HepG2 (cell line): ENCODE measurements around the gene CACNG4. TPM values are rescaled to one million over a fixed set of nuclear protein-coding genes. Genes with fewer than 3 reads are reported as not detected.

ENCODE experiments used
- ATAC-seq: fragments of 200-7000 bp; cut with Tn5 transposase; 3 replicates; pipeline ENCODE4 v1.9.1; 2020; ENCODE audit warnings: mild to moderate bottlenecking, moderate library complexity
- BruUV-seq: library from RNA; stranded (reverse); fragments of 400-500 nt; replicated peaks from 2 replicates; lab custom pipeline; 2021; lab: Mats Ljungman, UMichigan
- CTCF ChIA-PET: fragments of 300-600 bp; formaldehyde crosslinking; extraction: SDS; loops from one replicate; lab custom pipeline; 2021; ENCODE audit warnings: low total read pairs, inconsistent platforms, low intra/inter-chr PET ratio; lab: Yijun Ruan, JAX
- POLR2A ChIA-PET: fragments of 350-600 bp; sonication (Branson Sonifier 250); formaldehyde crosslinking; loops from one replicate; lab custom pipeline; 2020; ENCODE audit warnings: antibody characterized with exemption, inconsistent platforms; lab: Yijun Ruan, JAX
- DNase-seq: peaks from one replicate; pipeline ENCODE4 v3.0.0-alpha.2; 2015; ENCODE audit warnings: low spot score
- FAIRE-seq: peaks from 3 replicates; lab custom pipeline; 2011; peaks lifted over from hg19 to GRCh38; lab: Jason Lieb, UNC
- H2AFZ ChIP-seq: one replicate; pipeline ENCODE4 v1.6.1; 2011; ENCODE audit warnings: low read length, inconsistent platforms
- H3K27ac ChIP-seq: fragments of 300-600 bp; 3 replicates; pipeline ENCODE4 v1.8.0; 2011; ENCODE audit warnings: mixed run types, mild to moderate bottlenecking, mixed read lengths, low read length, inconsistent platforms; ENCODE audit not compliant: insufficient read depth; ENCODE audit errors: extremely low read length
- H3K27me3 ChIP-seq, 2 experiments: fragments of 200-600 bp in 1 of 2; 2 replicates in 1 of 2; 3 replicates in 1 of 2; pipeline versions ENCODE4 v1.6.0 to v1.8.0; 2011; ENCODE audit warnings: low read length in 2 of 2, mild to moderate bottlenecking in 2 of 2, moderate library complexity in 2 of 2, inconsistent platforms in 1 of 2; ENCODE audit not compliant: insufficient read depth in 2 of 2, control insufficient read depth in 1 of 2
- H3K36me3 ChIP-seq, 2 experiments: fragments of 200-600 bp in 1 of 2; replicated peaks in 1 of 2; 2 replicates in 1 of 2; 3 replicates in 1 of 2; pipeline versions ENCODE4 v1.5.1 to v1.8.0; 2011; ENCODE audit warnings: low read length in 2 of 2, inconsistent platforms in 1 of 2; ENCODE audit not compliant: insufficient read depth in 2 of 2, control insufficient read depth in 1 of 2
- H3K4me1 ChIP-seq: 2 replicates; pipeline ENCODE4 v1.5.1; 2012; ENCODE audit warnings: low read length, inconsistent platforms; ENCODE audit not compliant: insufficient read depth
- H3K4me2 ChIP-seq: 2 replicates; pipeline ENCODE4 v1.6.0; 2011; ENCODE audit warnings: low read depth, low read length, inconsistent platforms
- H3K4me3 ChIP-seq, 3 experiments: fragments of 200-600 bp in 1 of 3; sonication (generic), shearing (Covaris generic) in 1 of 3; replicated peaks in 1 of 3; 2 replicates each; pipeline ENCODE4 v1.5.1; 2011 to 2016; ENCODE audit warnings: low read length in 3 of 3, inconsistent platforms in 2 of 3, low read depth in 2 of 3, mild to moderate bottlenecking in 2 of 3, control low read depth in 1 of 3, mixed read lengths in 1 of 3; ENCODE audit not compliant: insufficient read depth in 1 of 3
- H3K79me2 ChIP-seq: one replicate; pipeline ENCODE4 v1.6.1; 2011; ENCODE audit warnings: low read length, inconsistent platforms; ENCODE audit not compliant: insufficient read depth
- H3K9ac ChIP-seq: 2 replicates; pipeline ENCODE4 v1.6.0; 2011; ENCODE audit warnings: mild to moderate bottlenecking, low read depth, low read length, inconsistent platforms; ENCODE audit not compliant: insufficient read depth
- H3K9me3 ChIP-seq: 2 replicates; pipeline ENCODE4 v1.5.1; 2012; ENCODE audit warnings: mild to moderate bottlenecking, low read length
- H4K20me1 ChIP-seq: 2 replicates; pipeline ENCODE4 v1.6.0; 2011; ENCODE audit warnings: inconsistent platforms, mild to moderate bottlenecking, low read length, moderate library complexity; ENCODE audit not compliant: insufficient read depth
- AKAP8 ChIP-seq: sonication (generic); formaldehyde crosslinking; IDR thresholded peaks from 2 replicates; pipeline ENCODE4 v1.5.1; 2020; ENCODE audit warnings: mild to moderate bottlenecking, missing genetic modification reagents
- ASH2L ChIP-seq: fragments of 300-600, 200-600 bp; sonication (generic); IDR thresholded peaks from 2 replicates; pipeline ENCODE4 v1.7.0; 2017; ENCODE audit warnings: low read depth, mild to moderate bottlenecking, moderate library complexity, mixed read lengths, low read length; ENCODE audit not compliant: insufficient read length
- HMGA1 ChIP-seq: sonication (generic); formaldehyde crosslinking; conservative IDR thresholded peaks from 2 replicates; pipeline ENCODE4 v1.4.0; 2020; ENCODE audit warnings: missing genetic modification reagents
- HOXA7 ChIP-seq: sonication (generic); formaldehyde crosslinking; IDR thresholded peaks from 2 replicates; pipeline ENCODE4 v1.8.1; 2022; ENCODE audit warnings: mild to moderate bottlenecking, missing genetic modification reagents, moderate library complexity
- MTF1 ChIP-seq: sonication (generic); formaldehyde crosslinking; IDR thresholded peaks from 2 replicates; pipeline ENCODE4 v1.5.0; 2020; ENCODE audit warnings: missing genetic modification reagents
- NONO ChIP-seq, 2 experiments: fragments of 450-650 bp in 1 of 2; sonication (generic) in 1 of 2; formaldehyde crosslinking in 1 of 2; IDR thresholded peaks in 1 of 2; conservative IDR thresholded peaks in 1 of 2; 2 replicates each; pipeline versions ENCODE4 v1.6.1 to v1.8.0; 2017 to 2022; ENCODE audit warnings: mild to moderate bottlenecking in 1 of 2, missing genetic modification reagents in 1 of 2, moderate library complexity in 1 of 2
- RAD51 ChIP-seq: fragments of 450-650 bp; IDR thresholded peaks from 2 replicates; pipeline ENCODE4 v1.6.1; 2016; ENCODE audit warnings: borderline replicate concordance
- RFX3 ChIP-seq: IDR thresholded peaks from 2 replicates; pipeline ENCODE4 v1.6.1; 2016; ENCODE audit warnings: missing biosample characterization, missing genetic modification reagents
- TOE1 ChIP-seq: sonication (generic); formaldehyde crosslinking; IDR thresholded peaks from 2 replicates; pipeline ENCODE4 v1.4.0; 2020; ENCODE audit warnings: mild to moderate bottlenecking, missing genetic modification reagents
- ZFP36 ChIP-seq: fragments of 150-350 bp; IDR thresholded peaks from 2 replicates; pipeline ENCODE4 v1.6.1; 2018; ENCODE audit warnings: borderline replicate concordance, low read length, low read depth; ENCODE audit not compliant: partially characterized antibody
- ZNF557 ChIP-seq: sonication (generic); formaldehyde crosslinking; IDR thresholded peaks from 2 replicates; pipeline ENCODE4 v1.4.0; 2020; ENCODE audit warnings: missing genetic modification reagents
- ZNF562 ChIP-seq: sonication (generic); formaldehyde crosslinking; IDR thresholded peaks from 2 replicates; pipeline ENCODE4 v1.8.0; 2022; ENCODE audit warnings: missing genetic modification reagents, borderline replicate concordance
- ZNF737 ChIP-seq: sonication (generic); formaldehyde crosslinking; IDR thresholded peaks from 2 replicates; pipeline ENCODE4 v1.5.0; 2020; ENCODE audit warnings: missing genetic modification reagents, mild to moderate bottlenecking, borderline replicate concordance
- WGBS: methylation state at CpG from one replicate; pipeline ENCODE4 v1.1.6; 2017; ENCODE audit warnings: low lambda C conversion rate; 5-methylcytosine and 5-hydroxymethylcytosine counted together
- in situ Hi-C: cut with HindIII; loops from 2 replicates; pipeline ENCODE4 v1.10.0; 2017; ENCODE audit warnings: low pct_unique_long_range_greater_than_20kb; ENCODE audit not compliant: extremely low pct_ligation_motif_present
- intact Hi-C: fragments of 100-400 bp; cut with micrococcal nuclease; formaldehyde crosslinking; loops from one replicate; pipeline ENCODE4 v1.10.0; 2022; ENCODE audit not compliant: unreplicated experiment
- polyA plus RNA-seq, 8 experiments: library from polyadenylated mRNA; depleted of rRNA in 3 of 8; stranded (reverse) in 7 of 8; unstranded in 1 of 8; fragments of >200 nt; fragmentation: Illumina TruSeq in 4 of 8; extraction: Trizol in 4 of 8; gene quantifications; 2 replicates each; pipeline versions ENCODE4 v1.2.1 to v1.2.3, GENCODE V29; 2011 to 2016; ENCODE audit warnings: low read depth in 4 of 8, missing spikeins in 1 of 8, mixed read lengths in 1 of 8; ENCODE audit not compliant: insufficient read depth in 1 of 8
- total RNA-seq, 5 experiments: library from RNA; depleted of rRNA; stranded (reverse); fragments of >200 nt; fragmentation: Illumina TruSeq; extraction: Trizol; gene quantifications; 2 replicates each; pipeline ENCODE4 v1.2.3, GENCODE V29; 2016; ENCODE audit warnings: low read depth in 1 of 5
- TF ChIP-seq, protein P1 (sequence below): sonication (generic); formaldehyde crosslinking; IDR thresholded peaks from 2 replicates; pipeline ENCODE4 v1.5.0; 2020; ENCODE audit warnings: mild to moderate bottlenecking, missing genetic modification reagents, borderline replicate concordance

The CACNG4 gene
- total and polyA plus RNA-seq, 2 of the 13 experiments (the other 11 are each of a cell fraction or from before 2014, with no cell fraction given) = 0.09 TPM

DNA sequence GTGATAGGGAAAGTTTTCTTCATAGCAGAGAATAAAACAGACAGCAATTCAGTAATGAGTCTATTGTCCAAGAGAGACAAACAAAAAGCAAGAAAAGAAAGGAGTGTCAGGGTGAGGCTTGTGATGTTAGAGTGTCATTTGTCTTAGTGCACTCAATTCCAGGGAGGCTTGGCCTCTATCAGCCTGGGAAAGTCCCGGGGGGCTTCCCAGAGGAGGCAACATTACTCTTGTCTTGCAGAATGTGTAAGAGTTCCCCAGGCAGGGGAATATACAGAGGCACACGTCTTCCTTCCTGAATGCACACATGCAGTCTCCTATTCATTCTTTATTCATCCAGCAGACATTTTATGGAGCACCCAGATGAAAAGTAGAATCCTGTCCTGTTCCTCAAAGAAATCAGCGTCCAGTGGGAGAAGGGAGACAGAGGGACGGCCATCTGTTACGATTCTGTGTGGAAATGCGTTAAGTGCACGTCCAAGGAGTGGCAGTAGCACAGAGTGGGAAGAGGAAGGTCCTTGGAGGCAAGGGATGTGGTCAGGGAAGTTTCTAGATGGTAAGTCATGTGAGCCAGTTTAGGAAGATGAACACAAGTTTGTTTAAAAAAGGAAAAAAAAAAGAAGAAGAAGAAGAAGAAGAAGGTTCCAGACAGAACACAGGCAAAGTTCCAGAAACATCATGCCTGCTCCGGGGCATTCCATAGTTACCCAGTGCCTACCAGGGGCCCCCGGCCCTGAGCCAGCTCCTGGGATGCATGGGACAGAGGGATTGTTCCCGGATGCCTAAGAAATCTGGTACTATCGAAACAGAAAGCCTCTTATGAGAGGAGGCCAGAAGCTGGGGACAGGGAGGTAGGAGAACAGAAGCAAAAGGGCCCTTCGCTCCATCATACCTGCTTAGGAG is 21.1 kb downstream of the CACNG4 start:
- POLR2A ChIA-PET = no interaction called here
- no TSS peak for BruUV-seq
- H2AFZ ChIP-seq = no peak overlapping the region
- no peak overlapping the region for H3K4me3 ChIP-seq
- H3K9me3 ChIP-seq = no peaks in the 10 kb centered on the region
- no peak for TF ChIP-seq ZNF562 (CRISPR knock-in tag)
- TF ChIP-seq TOE1 (CRISPR knock-in tag) = no peak
- TF ChIP-seq HOXA7 (CRISPR knock-in tag) = no peak
- no peak for TF ChIP-seq AKAP8 (CRISPR knock-in tag)
- no peak for TF ChIP-seq RAD51
- no peak for TF ChIP-seq ZNF557 (CRISPR knock-in tag)
- TF ChIP-seq NONO (IDR thresholded peaks at IDR 0.05) = no peak
- no peak for TF ChIP-seq NONO (CRISPR knock-in tag; conservative IDR thresholded peaks at IDR 0.05)
- TF ChIP-seq ZFP36 = no peak
- TF ChIP-seq, protein P1, sequence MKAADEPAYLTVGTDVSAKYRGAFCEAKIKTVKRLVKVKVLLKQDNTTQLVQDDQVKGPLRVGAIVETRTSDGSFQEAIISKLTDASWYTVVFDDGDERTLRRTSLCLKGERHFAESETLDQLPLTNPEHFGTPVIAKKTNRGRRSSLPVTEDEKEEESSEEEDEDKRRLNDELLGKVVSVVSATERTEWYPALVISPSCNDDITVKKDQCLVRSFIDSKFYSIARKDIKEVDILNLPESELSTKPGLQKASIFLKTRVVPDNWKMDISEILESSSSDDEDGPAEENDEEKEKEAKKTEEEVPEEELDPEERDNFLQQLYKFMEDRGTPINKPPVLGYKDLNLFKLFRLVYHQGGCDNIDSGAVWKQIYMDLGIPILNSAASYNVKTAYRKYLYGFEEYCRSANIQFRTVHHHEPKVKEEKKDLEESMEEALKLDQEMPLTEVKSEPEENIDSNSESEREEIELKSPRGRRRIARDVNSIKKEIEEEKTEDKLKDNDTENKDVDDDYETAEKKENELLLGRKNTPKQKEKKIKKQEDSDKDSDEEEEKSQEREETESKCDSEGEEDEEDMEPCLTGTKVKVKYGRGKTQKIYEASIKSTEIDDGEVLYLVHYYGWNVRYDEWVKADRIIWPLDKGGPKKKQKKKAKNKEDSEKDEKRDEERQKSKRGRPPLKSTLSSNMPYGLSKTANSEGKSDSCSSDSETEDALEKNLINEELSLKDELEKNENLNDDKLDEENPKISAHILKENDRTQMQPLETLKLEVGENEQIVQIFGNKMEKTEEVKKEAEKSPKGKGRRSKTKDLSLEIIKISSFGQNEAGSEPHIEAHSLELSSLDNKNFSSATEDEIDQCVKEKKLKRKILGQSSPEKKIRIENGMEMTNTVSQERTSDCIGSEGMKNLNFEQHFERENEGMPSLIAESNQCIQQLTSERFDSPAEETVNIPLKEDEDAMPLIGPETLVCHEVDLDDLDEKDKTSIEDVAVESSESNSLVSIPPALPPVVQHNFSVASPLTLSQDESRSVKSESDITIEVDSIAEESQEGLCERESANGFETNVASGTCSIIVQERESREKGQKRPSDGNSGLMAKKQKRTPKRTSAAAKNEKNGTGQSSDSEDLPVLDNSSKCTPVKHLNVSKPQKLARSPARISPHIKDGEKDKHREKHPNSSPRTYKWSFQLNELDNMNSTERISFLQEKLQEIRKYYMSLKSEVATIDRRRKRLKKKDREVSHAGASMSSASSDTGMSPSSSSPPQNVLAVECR (CRISPR knock-in tag) = no peak
- no peak for TF ChIP-seq ZNF737 (CRISPR knock-in tag)
- TF ChIP-seq ASH2L = no peak
- no peak for TF ChIP-seq HMGA1 (CRISPR knock-in tag)
- TF ChIP-seq MTF1 (CRISPR knock-in tag) = no peak
- no peak for TF ChIP-seq RFX3 (CRISPR knock-in tag)
- TF ChIP-seq, all 625 proteins: peak for 0
- in situ Hi-C loops (no loop called here), intact Hi-C loops (no loop called here)
- DNase-seq = no peak
- no peak overlapping the region for H3K4me2 ChIP-seq
- H3K36me3 ChIP-seq = no peaks in the 10 kb centered on the region
- CTCF ChIA-PET = no interaction called here
- H4K20me1 ChIP-seq = no peaks in the 10 kb centered on the region; the same call in 1 of the 2 replicates
- H3K9ac ChIP-seq = no peak overlapping the region
- no peaks in the 10 kb centered on the region for H3K79me2 ChIP-seq
- WGBS = 23% methylated on average over 12 of the region's 12 CpGs
- no peaks in the 10 kb centered on the region for H3K4me1 ChIP-seq
- no peak overlapping the region for H3K27ac ChIP-seq
- no peak for ATAC-seq
- H3K27me3 ChIP-seq = peaks cover 7 to 72% of the 10 kb centered on the region in 2 experiments
- FAIRE-seq = no peak
